Naive B cell (primary cell): ENCODE measurements around the gene WDR82. TPM values are rescaled to one million over a fixed set of nuclear protein-coding genes. Genes with fewer than 3 reads are reported as not detected.

Experiments used
- ATAC-seq, 2 donors: fragments of 150-1000 bp; cut with Tn5 transposase; 2 replicates each; pipeline ENCODE4 v1.10.0; 2021; ENCODE audit warnings: low read depth in 2 of 2, mild to moderate bottlenecking in 2 of 2, moderate library complexity in 2 of 2
- DNase-seq: peaks from one replicate; pipeline ENCODE4 v3.0.0; 2022
- H3K27ac Mint-ChIP-seq, 6 donors: one replicate each; pipeline ENCODE4 v1.8.0; 2020 to 2022; ENCODE audit warnings: mild to moderate bottlenecking in 6 of 6, mixed read lengths in 6 of 6, moderate library complexity in 5 of 6, inconsistent platforms in 2 of 6
- H3K27me3 Mint-ChIP-seq, 3 donors: one replicate each; pipeline ENCODE4 v1.8.0; 2021 to 2022; ENCODE audit warnings: mixed read lengths in 3 of 3, mild to moderate bottlenecking in 1 of 3
- H3K36me3 Mint-ChIP-seq, 2 donors: one replicate each; pipeline ENCODE4 v1.8.0; 2020 to 2022; ENCODE audit warnings: mixed read lengths in 2 of 2, inconsistent platforms in 1 of 2, mild to moderate bottlenecking in 1 of 2
- H3K4me1 Mint-ChIP-seq, 3 donors: one replicate each; pipeline ENCODE4 v1.8.0; 2020 to 2022; ENCODE audit warnings: mixed read lengths in 3 of 3, inconsistent platforms in 1 of 3, mild to moderate bottlenecking in 1 of 3, moderate library complexity in 1 of 3
- H3K4me3 Mint-ChIP-seq, 8 donors: one replicate each; pipeline ENCODE4 v1.8.0; 2020 to 2022; ENCODE audit warnings: mild to moderate bottlenecking in 8 of 8, mixed read lengths in 8 of 8, moderate library complexity in 8 of 8, inconsistent platforms in 2 of 8
- H3K9me3 Mint-ChIP-seq, 7 donors: one replicate each; pipeline ENCODE4 v1.8.0; 2020 to 2022; ENCODE audit warnings: mixed read lengths in 7 of 7, mild to moderate bottlenecking in 5 of 7, inconsistent platforms in 2 of 7, moderate library complexity in 1 of 7
- polyA plus RNA-seq, 6 donors: library from polyadenylated mRNA; unstranded; fragments of 300-500 nt; fragmentation: Illumina TruSeq; gene quantifications; one replicate each; pipeline ENCODE4 v1.2.3, GENCODE V29; 2021; ENCODE audit warnings: low read depth in 6 of 6

WDR82 gene
- polyA plus RNA-seq, 6 donors from 2014 or later: 24.0 to 71.6 (median 58.9) TPM

DNA sequence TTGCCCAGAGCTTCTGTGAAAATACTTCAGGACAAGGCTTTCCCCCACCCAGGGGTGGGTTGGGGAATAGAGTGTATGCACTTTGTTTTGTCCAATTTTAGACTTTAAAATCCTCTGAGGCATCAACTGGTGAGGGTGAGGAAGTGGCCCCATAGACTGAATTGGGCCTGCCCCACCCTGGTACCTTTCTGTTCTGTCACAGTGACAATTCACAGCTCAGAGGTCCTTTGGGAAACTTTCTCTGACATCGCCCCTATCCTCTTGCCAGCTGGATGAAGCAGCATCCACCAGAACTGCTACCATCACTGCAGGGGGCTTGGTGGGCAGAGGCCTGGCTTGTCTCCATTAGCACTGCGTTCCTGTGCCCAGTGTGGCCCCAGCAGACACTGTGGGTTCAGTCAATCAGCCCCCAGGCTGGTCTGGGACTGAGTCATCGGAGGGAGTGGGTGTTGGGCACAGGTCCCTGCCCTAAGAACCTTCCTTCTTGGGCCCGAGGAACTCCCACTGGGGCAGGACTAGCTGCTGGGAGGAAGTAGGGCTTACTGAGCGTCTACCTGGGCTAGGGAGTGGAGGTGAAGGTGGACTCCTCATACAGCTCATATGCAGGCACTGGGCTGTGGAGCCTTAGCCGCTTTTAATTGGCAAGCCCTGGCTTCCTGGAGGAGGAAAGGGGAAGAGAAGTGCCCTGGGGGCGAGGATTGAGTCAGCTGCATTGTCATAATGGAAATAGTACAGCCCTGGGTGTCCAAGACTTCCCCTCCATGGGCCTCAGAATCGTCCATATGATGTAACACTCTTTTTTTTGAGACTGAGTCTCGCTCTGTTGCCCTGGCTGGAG, 34.4 kb downstream of the WDR82 start:
- H3K27ac Mint-ChIP-seq: peak overlapping the region in 3 of 6 donors; percentile 21 to 91 (median 73)
- no peaks in the 10 kb centered on the region for H3K9me3 Mint-ChIP-seq
- DNase-seq: no peak
- no peaks in the 10 kb centered on the region for H3K36me3 Mint-ChIP-seq
- peaks cover 43 to 72% (median 59%) of the 10 kb centered on the region in 3 donors for H3K4me1 Mint-ChIP-seq
- no peak for ATAC-seq
- peak overlapping the region; percentile 67 to 90 (median 79) for H3K4me3 Mint-ChIP-seq
- H3K27me3 Mint-ChIP-seq: no peaks in the 10 kb centered on the region

DNA sequence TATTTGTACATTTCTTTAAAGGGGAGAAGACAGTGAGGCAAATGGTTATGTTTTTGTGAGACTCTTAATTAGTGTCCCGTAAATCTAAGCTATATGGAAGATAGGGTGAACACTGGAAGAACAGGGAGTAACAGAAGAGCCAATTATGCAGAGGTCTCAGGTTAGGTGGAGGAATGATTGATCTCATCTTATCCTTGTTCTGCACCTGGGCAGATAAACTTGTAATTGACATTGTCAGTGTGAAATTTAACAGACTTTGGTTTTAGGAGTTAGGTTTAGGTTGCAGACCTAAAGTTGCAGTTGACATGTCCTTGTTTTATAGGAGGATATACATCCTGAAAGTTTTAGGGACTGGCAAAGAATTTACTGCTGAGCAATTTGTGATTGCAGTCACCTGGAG, 36.4 kb downstream of the WDR82 start:
- no peak overlapping the region for H3K27ac Mint-ChIP-seq
- no peaks in the 10 kb centered on the region for H3K27me3 Mint-ChIP-seq
- H3K9me3 Mint-ChIP-seq: no peaks in the 10 kb centered on the region
- ATAC-seq (no peak), DNase-seq (no peak)
- peaks cover 45 to 67% (median 63%) of the 10 kb centered on the region in 3 donors for H3K4me1 Mint-ChIP-seq
- peak overlapping the region in 2 of 8 donors; percentile 28 to 84 for H3K4me3 Mint-ChIP-seq
- no peaks in the 10 kb centered on the region for H3K36me3 Mint-ChIP-seq

DNA sequence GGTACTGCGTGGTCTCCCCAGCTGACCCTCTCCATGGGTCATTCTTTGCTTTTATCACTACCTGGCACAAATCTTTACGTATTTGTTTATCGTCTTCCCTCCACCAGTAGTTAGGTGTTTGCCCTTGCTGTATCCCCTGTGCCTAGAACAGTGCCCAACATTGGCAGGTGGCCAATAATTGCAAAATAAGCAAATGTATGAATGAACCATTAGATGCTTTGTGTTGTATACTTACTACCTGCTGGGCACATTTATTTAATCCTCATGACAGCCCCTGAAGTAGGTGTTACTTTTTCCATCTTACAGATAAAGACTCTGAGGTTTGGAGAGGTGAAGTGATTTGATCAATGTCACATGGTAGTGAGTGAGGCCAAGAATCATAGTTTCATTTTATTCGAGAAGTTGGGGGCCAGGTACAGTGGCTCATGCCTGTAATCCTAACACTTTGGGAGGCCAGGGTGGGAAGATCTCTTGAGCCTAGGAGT, 37.5 kb downstream of the WDR82 start:
- Mint-ChIP-seq H3K4me1 (peaks cover 37 to 63% (median 62%) of the 10 kb centered on the region in 3 donors), H3K36me3 (no peaks in the 10 kb centered on the region), H3K27ac (peak overlapping the region in 3 of 6 donors; percentile 34 to 81 (median 34)), H3K9me3 (no peaks in the 10 kb centered on the region), H3K4me3 (peak overlapping the region in 6 of 8 donors; percentile 9 to 98 (median 85)), H3K27me3 (no peaks in the 10 kb centered on the region)
- ATAC-seq: no peak
- no peak for DNase-seq

DNA sequence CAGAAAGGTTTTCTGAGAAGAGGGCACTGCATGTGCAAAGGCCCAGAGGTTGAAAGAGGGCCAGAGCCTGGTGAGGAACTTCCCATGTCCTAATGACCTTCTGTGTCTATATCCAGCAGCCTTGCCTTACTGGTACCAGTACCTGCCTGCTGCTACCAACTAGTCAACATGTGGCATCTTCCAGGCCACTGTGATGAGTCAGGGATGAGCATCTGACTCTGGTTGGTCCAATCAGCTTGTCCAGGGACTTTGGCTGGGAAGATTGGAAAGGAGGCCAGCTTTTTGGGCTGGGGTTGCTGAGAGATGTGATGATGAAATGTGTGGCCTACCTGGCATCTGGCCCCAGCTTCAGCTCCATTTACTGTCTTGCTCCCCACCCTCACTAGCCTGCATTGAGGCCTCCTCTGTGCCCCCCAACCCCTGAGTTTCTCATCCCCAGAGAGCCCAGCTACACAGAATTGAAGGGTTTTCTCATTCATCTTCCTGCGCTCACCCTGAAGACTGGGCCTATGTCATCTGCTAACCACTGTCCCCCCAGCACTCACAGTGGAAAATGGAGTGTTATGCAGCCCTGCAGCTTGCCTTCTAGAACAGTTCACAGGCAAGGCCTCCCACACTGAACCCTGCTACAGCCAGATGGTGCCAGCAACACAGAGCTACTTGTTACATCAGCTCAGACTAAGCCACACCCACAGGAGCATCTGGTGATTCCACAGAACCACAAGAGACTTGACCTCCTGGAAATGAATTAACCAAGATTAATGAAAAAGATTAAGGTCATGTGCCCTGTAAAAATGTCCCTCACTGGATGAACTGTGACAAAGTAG, 38.2 kb downstream of the WDR82 start:
- H3K9me3 Mint-ChIP-seq: no peaks in the 10 kb centered on the region
- peak overlapping the region; percentile 86 to 98 (median 95) for H3K4me3 Mint-ChIP-seq
- no peaks in the 10 kb centered on the region for H3K27me3 Mint-ChIP-seq
- peak overlapping the region; percentile 37 to 88 (median 66) for H3K27ac Mint-ChIP-seq
- no peaks in the 10 kb centered on the region for H3K36me3 Mint-ChIP-seq
- no peak for ATAC-seq
- DNase-seq: no peak
- peaks cover 41 to 68% (median 61%) of the 10 kb centered on the region in 3 donors for H3K4me1 Mint-ChIP-seq

DNA sequence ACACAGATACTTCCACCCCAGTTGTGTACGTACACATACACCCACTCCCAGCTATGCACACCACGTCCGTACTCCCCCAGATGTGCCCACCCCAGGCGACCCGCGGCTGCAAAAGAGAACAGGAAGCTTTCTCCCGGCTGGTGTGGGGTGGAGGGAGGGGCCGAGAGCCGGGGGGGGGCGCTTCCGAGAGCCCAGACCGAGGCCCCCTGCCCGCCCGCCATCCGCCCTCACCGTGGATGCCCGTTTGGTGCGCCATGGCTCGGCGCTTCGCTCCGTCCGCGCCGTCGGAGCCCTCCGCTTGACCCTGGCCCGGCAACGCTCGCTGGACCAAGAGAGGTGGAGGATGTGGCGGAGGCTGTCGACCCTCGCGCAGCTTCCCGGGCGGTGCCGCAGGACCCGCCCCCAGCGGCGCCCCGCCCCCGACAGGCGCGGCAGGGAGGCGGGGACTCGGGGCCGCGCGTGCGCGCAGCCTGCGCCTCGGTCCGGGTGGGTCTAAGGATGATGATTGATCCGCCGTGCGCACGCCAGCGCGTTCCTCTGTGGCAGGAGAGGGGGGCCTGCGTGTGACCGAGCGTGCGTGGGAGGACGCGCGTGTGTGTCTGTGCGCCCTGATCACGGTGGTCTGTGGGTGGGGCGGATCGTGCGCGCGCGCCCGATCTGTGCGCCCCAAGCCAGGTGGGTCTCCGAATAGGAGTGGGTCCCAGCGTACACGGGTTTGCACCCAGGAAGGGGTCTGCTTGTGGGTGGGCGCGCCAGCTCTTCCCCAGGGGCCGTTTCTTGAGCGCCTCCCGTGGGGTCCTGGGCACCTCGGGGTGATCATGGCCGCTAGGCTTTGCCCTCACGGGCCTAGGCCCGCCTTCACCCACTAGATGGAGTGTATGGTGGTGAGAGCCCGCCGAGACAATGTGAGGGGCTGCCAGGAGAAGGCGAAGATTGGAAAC, 39.4 kb downstream of the WDR82 start, which contains the start of gene TWF2:
Gene TWF2 (minus strand): TSS at position 398 of the 941 bp plus-strand sequence. CDS start 142 bp downstream, at position 256.
- peak within 1 kb of the TSS; percentile 63 to 96 (median 91) for H3K27ac Mint-ChIP-seq
- H3K36me3 Mint-ChIP-seq: no peaks in the 10 kb centered on the region
- no peaks in the 10 kb centered on the region for H3K9me3 Mint-ChIP-seq
- ATAC-seq: peak; percentile 85 to 86
- peak; percentile 90 for DNase-seq
- peak within 1 kb of the TSS; percentile 94 to 98 (median 96) for H3K4me3 Mint-ChIP-seq
- peaks cover 37 to 56% (median 56%) of the 10 kb centered on the region in 3 donors for H3K4me1 Mint-ChIP-seq
- H3K27me3 Mint-ChIP-seq: no peaks in the 10 kb centered on the region

DNA sequence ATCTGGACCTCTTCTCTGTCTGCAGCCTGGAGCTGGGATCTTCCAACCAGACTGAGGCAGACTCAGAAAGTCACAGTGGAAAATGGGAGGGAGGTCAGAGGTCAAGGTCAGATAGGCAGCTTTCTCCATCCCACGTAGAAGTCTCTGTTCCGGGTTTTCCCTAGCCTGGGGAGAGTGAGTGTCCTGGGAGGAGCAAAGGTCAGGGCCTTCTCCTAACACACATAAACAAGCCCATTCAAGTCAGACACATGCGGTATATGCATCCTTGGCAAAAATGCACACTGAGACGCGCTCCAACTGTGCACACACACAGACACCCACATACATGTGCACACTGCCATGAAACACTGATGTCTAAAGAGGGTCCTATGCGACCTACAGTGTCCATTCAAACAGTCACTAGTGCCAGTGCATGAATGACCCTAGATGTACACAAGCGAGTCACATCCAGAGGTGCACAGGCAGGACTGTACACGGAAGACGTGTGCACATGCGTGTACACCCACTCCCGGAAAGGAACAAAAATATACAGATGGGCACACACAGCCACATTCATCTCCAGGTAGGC, 40.2 kb downstream of the WDR82 start:
- H3K36me3 Mint-ChIP-seq: no peaks in the 10 kb centered on the region
- H3K4me3 Mint-ChIP-seq: peak overlapping the region; percentile 94 to 98 (median 96)
- peaks cover 31 to 51% (median 48%) of the 10 kb centered on the region in 3 donors for H3K4me1 Mint-ChIP-seq
- no peak for ATAC-seq
- no peak for DNase-seq
- H3K27me3 Mint-ChIP-seq: no peaks in the 10 kb centered on the region
- no peaks in the 10 kb centered on the region for H3K9me3 Mint-ChIP-seq
- peak overlapping the region; percentile 18 to 96 (median 91) for H3K27ac Mint-ChIP-seq

DNA sequence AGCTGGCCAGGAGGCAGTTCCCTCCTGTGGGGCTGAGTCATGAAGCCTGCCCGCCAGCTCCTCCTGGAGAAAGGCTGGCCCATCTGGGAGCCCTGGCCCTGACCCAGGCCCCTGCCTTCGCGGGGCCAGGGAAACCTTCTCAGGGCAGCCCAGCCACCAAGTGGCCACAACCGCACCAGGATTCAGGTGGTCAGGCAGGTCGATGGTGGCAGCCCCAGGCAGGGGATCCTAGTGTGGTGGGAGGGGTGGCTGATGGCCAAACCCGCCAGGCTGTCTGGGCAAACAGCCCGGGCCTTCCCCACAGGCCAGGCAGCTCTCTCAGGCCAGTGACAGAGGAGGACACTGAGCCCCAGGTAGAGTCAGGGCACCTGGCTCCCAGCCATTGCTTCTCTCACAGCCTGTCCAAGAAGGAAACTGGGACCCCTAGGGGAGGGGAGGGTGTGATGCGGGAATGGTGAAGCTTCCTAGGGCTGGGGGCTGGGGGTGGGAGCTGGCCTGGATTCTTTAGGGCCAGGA, 40.7 kb downstream of the WDR82 start:
- Mint-ChIP-seq H3K4me3 (peak overlapping the region; percentile 32 to 98 (median 95)), H3K9me3 (no peaks in the 10 kb centered on the region), H3K36me3 (no peaks in the 10 kb centered on the region), H3K27ac (peak overlapping the region in 1 of 6 donors; percentile 96), H3K4me1 (peaks cover 30 to 50% (median 44%) of the 10 kb centered on the region in 3 donors), H3K27me3 (no peaks in the 10 kb centered on the region)
- no peak for ATAC-seq
- DNase-seq: no peak

DNA sequence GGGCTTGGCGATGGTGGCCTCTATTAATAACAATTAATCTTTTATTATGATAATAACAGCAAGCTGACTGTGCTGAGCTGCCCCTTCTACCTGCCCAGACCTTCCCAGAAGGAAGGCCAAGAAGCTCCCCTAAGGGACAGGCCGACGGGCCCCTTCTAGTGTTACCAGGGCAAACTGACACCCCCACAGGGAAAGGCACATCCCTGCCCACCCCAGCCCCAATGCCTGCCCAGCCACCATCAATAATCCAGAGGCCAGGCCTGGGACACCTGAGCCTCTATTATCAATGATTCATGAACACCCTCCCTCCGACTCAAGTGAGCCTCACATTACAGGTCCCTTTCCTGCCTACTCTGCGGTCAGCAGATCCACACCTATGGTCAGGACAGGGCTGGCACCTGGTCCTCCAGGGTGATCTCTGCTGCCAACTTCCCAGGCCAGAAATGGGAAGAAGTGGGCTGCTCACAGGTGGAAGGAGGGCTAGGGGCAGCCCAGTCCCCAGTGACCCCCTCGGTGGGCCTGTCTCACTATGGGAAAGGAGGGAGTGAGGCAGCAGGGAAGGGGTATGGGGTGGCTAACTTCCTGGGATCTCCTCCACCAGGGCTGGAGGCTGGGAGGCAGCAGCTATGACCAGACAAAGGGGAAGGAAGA, 41.3 kb downstream of the WDR82 start:
- H3K9me3 Mint-ChIP-seq: no peaks in the 10 kb centered on the region
- H3K4me3 Mint-ChIP-seq: peak overlapping the region; percentile 32 to 97 (median 90)
- no peaks in the 10 kb centered on the region for H3K27me3 Mint-ChIP-seq
- DNase-seq (no peak), ATAC-seq (no peak)
- H3K4me1 Mint-ChIP-seq: peaks cover 34 to 55% (median 47%) of the 10 kb centered on the region in 3 donors
- H3K27ac Mint-ChIP-seq: no peak overlapping the region
- no peaks in the 10 kb centered on the region for H3K36me3 Mint-ChIP-seq

DNA sequence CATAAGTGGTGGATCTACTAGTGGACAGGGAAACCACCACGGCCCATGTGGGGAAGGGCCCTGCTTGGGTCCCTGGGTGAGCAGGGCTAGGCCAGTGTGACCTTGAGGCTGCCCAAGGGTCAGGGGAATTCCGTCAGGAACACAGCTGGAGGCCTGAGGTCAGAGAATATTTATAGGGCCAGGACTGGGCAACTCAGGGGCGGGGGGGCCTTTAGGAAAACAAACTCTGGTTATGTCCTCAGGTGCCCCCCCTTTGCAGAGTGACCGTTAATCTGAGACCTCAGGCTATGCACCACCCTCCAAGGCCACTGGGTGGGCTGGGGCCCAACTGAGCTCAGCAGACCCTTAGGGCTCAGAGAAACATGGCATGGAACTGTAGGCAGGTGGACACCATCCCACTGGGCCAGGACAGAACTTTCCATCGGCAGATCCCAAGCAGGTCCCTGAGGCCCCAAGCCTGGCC, 42.0 kb downstream of the WDR82 start:
- DNase-seq: no peak
- Mint-ChIP-seq H3K27me3 (no peaks in the 10 kb centered on the region), H3K27ac (peak overlapping the region in 3 of 6 donors; percentile 32 to 72 (median 47)), H3K9me3 (no peaks in the 10 kb centered on the region), H3K4me1 (peaks cover 38 to 62% (median 52%) of the 10 kb centered on the region in 3 donors), H3K36me3 (no peaks in the 10 kb centered on the region), H3K4me3 (peak overlapping the region in 6 of 8 donors; percentile 9 to 97 (median 53))
- no peak for ATAC-seq

DNA sequence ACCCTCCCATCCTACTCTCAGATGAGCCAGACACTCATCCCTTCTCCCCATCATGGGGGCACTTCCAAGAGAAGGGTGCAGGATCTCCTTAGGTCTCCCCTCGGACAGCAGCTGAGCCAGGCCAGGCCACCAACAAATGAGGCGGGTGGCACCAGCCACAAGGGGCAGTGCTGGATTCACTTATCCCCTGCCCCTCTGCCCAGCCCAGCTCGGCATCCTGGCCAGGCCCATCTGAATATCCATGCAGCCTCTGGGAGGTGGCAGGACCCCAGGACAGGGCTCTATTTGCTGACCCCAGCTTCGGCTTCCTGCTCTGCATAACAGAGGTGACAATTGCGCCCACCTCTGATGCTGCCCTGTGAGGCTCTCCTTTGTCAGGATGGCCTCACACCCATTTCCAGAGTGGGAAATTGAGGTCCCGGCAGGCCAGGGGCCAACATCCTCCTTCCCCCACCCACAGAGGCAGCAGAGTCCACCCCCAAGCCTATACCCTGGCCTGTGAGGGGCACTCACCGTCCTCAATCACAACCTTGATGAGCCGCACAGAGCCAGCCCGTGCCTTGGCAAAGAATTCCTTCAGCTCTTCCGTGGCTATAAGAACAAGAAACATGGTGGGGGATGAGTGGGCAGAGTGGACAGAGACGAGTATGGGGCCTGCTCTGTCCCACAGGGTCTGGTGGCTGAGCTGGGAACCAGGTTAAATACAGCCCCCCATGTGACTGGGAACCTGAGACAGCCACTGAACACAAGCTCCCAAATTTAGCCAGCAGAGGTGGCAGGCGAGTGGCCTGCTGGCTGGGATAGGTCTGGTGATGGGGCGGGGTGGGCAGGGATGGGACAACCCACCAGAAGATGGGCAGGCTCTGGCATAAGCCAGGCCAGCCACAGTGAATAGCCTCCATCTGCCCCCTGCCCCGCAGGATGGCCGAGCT, 43.7 kb downstream of the WDR82 start:
- Mint-ChIP-seq H3K9me3 (no peaks in the 10 kb centered on the region), H3K4me1 (peaks cover 41 to 58% (median 49%) of the 10 kb centered on the region in 3 donors), H3K27me3 (no peaks in the 10 kb centered on the region), H3K27ac (no peak overlapping the region), H3K4me3 (peak overlapping the region in 2 of 8 donors; percentile 31 to 59), H3K36me3 (no peaks in the 10 kb centered on the region)
- no peak for DNase-seq
- ATAC-seq: no peak

DNA sequence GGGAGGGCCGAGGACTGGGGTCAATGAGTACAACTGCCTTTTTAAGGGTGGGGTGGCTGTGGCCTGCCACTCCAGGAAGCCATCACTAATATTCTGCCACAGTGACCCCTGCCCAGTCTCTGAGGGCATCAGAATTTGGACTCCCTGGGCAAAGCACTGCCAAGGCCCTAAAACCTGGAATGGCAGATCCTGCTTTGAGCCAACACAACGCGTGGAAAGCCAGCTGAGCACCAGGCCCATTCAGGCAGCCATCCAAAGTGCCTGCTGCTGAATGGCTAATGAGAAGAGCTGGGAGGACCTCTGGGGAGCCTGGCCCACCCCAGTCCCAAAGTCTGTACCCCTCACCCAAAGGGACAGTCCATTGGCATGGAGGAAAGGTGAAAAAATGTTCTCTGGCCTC, 44.5 kb downstream of the WDR82 start:
- H3K27ac Mint-ChIP-seq: no peak overlapping the region
- no peaks in the 10 kb centered on the region for H3K36me3 Mint-ChIP-seq
- H3K4me3 Mint-ChIP-seq: no peak overlapping the region
- ATAC-seq: no peak
- peaks cover 36 to 52% (median 49%) of the 10 kb centered on the region in 3 donors for H3K4me1 Mint-ChIP-seq
- H3K27me3 Mint-ChIP-seq: no peaks in the 10 kb centered on the region
- no peaks in the 10 kb centered on the region for H3K9me3 Mint-ChIP-seq
- no peak for DNase-seq
